WTC11 (cell line): ENCODE data around the gene KRTAP5-1.

ENCODE experiments used
- ARID4B ChIP-seq: sonication (generic); formaldehyde crosslinking; IDR thresholded peaks from 2 replicates; pipeline ENCODE4 v1.8.0; 2023; ENCODE audit warnings: missing genetic modification reagents, mild to moderate bottlenecking, borderline replicate concordance
- CTCF ChIP-seq: fragments of 200-600 bp; IDR thresholded peaks from 2 replicates; pipeline ENCODE4 v1.8.0; 2022; ENCODE audit warnings: antibody characterized with exemption
- ETV6 ChIP-seq: sonication (generic); formaldehyde crosslinking; IDR thresholded peaks from 2 replicates; pipeline ENCODE4 v1.8.1; 2022; ENCODE audit warnings: mild to moderate bottlenecking, missing genetic modification reagents
- HMGXB4 ChIP-seq: sonication (generic); formaldehyde crosslinking; IDR thresholded peaks from 2 replicates; pipeline ENCODE4 v1.8.1; 2023; ENCODE audit warnings: mild to moderate bottlenecking, moderate library complexity, missing genetic modification reagents
- TCF7 ChIP-seq: sonication (generic); formaldehyde crosslinking; IDR thresholded peaks from 2 replicates; pipeline ENCODE4 v1.8.0; 2022; ENCODE audit warnings: mild to moderate bottlenecking, low read depth, missing genetic modification reagents, moderate library complexity

GRCh38 chr11:1561955-1562354 lies 23.1 kb downstream of the KRTAP5-1 start:
- TF ChIP-seq HMGXB4 (CRISPR knock-in tag) (no peak), ARID4B (CRISPR knock-in tag) (no peak), TCF7 (CRISPR knock-in tag) (no peak), ETV6 (no peak), CTCF (no peak)
